Superior temporal gyrus (tissue), 1 donor: ENCODE data around the gene IDUA.
"Not testable (repeated sequence)": the region's sequence is repeated elsewhere in the genome, so short reads cannot be mapped to it uniquely, and the experiment has no call there.

Source experiments
- DNase-seq: peaks from one replicate; pipeline ENCODE4 v3.0.0-alpha.2; 2016; ENCODE audit errors: extremely low spot score

IDUA gene

DNA sequence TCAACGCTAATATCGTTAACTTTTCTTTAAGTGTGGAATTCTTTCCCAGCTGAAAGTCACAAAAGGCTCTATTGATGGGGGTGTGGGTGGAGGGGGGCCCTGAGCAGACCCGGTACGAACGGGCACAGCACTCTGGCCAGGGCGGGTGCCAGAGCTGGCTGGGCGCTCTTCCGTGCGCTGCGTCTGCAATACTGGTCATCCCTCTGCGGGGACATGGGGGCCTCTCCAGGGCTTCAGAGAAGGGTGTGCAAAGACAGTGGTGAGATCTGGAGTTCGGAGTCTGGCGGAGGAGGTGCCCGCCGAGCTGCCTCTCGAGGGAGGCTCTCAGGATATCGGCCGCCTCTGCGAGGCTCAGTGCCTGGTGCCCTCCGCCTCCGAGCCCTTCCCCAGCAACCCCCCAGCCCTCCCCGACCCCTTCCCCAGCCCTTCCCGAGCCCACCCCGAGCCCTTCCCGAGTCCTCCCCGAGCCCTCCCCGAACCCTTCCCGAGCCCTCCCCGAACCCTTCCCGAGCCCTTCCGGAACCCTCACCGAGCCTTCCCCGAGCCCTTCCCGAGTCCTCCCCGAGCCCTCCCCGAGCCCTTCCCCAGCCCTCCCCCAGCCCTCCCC is 58.9 kb downstream of the IDUA start:
- no peak for DNase-seq

DNA sequence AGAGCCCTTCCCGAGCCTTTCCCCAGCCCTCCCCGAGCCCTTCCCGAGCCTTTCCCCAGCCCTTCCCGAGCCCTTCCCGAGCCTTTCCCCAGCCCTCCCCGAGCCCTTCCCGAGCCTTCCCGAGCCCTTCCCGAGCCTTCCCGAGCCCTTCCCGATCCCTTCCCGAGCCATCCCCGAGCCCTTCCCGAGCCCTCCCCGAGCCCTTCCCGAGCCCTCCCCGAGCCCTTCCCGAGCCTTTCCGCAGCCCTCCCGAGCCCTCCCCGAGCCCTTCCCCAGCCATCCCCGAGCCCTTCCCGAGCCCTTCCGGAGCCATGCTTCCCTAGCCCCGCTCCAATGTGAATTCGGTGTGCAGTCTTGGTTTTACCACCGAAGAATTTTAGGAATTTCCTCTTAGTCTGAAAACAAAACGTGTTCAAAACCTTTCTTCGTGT is 59.8 kb downstream of the IDUA start:
- DNase-seq, result not testable (repeated sequence)

DNA sequence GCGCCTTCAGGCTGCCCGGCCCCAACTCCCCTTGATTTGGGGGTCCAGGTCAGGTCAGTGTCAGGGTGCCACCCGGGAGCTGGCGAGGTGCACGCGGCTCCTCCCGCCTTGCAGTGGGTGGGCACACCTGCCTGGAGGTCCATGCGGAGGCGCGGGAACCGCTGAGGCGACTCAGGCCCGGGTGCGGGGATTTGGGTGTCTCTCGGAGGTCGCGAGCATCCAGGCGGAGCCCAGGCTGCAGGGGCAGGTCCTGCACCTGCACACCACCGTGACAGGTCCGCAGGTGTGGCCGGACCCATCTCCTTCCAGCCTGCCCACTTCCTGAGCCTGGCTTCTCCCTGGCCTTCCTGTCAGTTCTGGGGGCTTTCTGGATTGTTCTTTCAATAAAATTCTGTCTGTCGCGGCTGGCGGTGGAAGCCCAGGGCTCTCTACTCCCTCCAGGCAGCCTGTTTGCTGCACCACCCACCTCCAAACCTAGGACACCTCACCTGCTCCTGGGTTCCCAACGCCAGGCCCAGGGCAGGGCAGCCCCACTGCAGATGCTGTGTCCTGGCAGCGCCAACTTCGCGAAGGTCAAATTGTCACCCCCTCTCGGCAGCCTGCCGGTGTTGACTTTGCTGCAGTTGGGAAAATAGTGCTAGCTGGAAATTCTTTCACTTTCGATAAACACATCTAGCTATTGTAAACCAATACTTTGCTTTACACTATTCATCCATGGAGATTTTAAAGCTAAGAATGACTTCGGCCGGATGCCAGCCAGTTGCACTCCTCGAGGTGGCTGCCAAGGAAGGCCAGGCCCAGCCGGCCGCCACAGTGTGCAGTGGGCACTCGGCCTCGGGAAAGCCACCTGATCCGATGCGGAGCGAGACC is 60.5 kb downstream of the IDUA start:
- DNase-seq, result no peak

- no peak for DNase-seq
Observed at GRCh38 chr4:1047976-1048772, 61.3 kb downstream of the IDUA start.

DNA sequence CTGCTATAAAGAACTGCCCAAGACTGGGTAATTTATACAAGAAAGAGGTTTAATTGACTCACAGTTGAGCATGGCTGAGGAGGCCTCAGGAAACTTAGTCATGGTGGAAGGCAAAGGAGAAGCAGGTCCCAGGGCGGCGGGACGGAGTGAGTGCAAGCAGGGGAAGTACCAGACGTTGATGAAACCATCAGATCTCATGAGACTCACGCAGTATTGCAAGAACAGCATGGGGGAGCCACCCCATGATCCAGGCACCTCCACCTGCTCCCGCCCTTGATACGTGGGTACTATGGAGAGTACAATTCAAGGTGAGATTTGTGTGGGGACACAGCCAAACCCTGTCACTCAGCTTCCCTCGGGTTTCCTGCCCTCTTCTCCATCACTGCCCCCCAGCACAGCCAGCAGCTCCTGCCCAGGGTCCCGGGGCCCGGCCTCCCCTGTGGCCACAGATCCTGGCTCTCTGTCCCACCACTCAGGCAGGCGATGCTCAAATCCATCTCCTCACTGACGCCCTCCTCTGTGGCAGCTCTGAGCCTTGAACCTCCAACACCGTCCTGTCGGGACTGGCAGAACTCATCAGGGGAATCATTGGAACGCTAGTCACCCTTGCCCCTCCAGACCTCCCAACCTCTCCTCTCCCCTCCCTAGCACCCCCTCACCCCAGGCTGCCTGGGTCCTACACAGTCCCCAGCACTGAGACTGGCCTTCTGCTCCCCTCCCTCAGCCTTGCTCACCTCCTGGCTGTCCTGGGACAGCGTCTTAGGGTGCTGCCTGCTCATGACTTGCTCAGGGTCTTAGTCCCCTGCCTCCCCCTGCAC is 62.1 kb downstream of the IDUA start:
- DNase-seq, result no peak

DNA sequence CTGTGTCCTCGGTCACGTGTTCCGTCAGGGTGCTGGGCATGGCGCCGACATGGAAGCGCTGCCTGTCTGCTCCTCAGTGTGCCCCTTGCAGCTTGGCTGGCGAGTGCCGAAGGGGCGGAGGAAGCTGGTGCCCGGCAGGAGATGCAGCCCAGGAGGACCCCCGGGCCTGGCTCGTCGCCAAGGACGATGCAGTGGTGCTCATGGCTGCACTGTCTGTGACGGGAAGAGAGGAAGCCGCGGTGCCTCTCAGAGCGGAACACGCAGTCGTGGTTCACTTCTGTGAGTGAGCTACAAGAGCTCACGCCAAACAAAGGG is 62.7 kb downstream of the IDUA start:
- no peak for DNase-seq

GRCh38 chr4:1050486-1051213 is 63.8 kb downstream of the IDUA start:
- no peak for DNase-seq

DNA sequence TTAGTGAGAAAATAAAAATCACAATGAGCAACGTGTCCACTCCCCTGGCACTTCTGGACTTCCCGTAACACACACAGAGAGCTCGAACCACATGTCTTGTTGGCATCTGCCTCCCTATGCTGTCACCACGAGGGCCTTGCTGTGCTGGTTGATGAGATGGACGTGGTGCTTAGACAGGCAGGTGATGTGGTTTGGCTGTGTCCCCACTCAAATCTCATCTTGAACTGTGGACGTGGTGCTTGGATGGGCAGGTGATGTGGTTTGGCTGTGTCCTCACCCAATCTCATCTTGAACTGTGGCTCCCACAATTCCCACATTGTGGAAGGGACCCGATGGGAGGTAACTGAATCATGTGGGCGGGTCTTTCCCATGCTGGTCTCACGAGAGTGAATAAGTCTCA is 64.6 kb downstream of the IDUA start:
- DNase-seq, result no peak

- DNase-seq, result no peak
Observed at GRCh38 chr4:1052231-1052671, 65.4 kb downstream of the IDUA start.

DNA sequence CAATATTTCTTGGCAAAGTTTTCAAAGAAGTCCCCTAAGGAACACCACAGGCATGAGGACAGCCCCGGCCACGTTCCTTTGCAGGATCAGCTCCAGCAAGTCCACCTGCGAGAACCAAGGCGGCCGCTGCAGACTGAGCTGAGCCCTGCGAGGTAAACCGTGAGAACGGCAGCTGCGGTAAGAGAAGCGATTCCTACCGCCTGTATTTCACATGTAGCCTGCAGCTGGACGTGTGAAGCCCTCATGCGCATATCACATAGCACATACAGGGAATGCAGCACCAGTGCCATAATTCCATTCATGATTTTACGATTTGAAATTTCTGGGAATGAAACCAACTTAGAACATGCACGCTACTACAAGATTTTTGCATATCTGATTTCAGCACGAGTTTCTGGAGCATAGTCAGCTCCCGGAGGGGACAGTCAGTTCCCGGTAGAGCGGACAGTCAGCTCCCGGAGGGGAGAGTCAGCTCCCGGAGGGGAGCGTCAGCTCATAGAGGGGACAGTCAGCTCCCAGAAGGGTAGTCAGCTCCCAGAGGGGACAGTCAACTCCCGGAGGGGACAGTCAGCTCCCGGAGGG is 66.3 kb downstream of the IDUA start:
- DNase-seq, result peak; percentile 28

DNA sequence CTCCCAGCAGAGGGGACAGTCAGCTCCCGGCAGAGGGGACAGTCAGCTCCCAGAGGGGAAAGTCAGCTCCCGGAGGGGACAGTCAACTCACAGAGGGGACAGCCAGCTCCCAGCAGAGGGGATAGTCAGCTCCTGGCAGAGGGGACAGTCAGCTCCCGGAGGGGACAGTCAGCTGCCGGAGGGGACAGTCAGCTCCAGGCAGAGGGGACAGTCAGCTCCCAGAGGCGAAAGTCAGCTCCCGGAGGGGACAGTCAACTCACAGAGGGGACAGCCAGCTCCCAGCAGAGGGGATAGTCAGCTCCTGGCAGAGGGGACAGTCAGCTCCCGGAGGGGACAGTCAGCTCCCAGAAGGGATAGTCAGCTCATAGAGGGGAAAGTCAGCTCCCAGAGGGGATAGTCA is 67.0 kb downstream of the IDUA start:
- DNase-seq, result not testable (repeated sequence)
